Astrocyte of the spinal cord (primary cell): ENCODE data around the gene QKI.

Experiments used
- DNase-seq: peaks from one replicate; pipeline ENCODE4 v3.0.0; 2011; ENCODE audit warnings: low read depth, low spot score
- H3K4me3 ChIP-seq: 2 replicates; pipeline ENCODE4 v1.5.1; 2011; ENCODE audit warnings: low read depth, mild to moderate bottlenecking, low read length, moderate library complexity
- in situ Hi-C: cut with HindIII; loops from 2 replicates; pipeline ENCODE4 v1.10.0; 2017; ENCODE audit warnings: low sequenced_read_pairs
- TF ChIP-seq, protein P1 (sequence below): IDR thresholded peaks from 2 replicates; pipeline ENCODE4 v1.5.1; 2012; ENCODE audit warnings: low read depth, mild to moderate bottlenecking, low read length, inconsistent platforms

The QKI gene

DNA sequence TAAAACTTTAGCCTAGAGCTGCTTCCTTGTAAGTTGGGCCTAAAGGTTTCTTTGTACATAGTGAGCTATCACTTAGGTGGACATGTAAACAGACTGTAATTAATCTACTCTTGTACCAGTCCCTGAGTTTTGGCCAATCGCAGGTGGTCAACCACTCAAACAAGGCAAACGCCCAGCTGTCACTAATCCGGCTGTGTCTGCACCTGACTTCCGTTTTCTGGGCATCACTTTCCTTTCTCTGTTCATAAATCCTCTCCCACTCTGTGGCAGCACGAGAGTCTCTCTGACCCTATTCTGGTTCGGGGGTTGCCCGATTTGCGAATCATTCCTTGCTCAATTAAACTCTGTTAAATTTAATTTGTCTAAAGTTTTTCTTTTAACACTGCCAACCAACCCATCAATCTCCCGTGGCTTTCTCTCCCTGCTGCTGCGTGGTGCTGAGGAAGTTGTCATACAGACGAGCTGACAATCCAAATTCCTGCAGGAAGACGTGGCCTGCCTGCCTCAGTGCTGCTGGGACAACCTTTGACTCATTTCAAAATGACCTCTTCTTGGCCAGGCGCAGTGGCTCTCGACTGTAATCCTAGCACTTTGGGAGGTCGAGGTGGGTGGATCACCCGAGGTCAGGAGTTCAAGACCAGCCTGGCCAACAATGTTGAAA lies 206.3 kb downstream of the QKI start:
- no peak for DNase-seq
- H3K4me3 ChIP-seq: no peak overlapping the region
- in situ Hi-C loops: no loop called here
- TF ChIP-seq, protein P1, sequence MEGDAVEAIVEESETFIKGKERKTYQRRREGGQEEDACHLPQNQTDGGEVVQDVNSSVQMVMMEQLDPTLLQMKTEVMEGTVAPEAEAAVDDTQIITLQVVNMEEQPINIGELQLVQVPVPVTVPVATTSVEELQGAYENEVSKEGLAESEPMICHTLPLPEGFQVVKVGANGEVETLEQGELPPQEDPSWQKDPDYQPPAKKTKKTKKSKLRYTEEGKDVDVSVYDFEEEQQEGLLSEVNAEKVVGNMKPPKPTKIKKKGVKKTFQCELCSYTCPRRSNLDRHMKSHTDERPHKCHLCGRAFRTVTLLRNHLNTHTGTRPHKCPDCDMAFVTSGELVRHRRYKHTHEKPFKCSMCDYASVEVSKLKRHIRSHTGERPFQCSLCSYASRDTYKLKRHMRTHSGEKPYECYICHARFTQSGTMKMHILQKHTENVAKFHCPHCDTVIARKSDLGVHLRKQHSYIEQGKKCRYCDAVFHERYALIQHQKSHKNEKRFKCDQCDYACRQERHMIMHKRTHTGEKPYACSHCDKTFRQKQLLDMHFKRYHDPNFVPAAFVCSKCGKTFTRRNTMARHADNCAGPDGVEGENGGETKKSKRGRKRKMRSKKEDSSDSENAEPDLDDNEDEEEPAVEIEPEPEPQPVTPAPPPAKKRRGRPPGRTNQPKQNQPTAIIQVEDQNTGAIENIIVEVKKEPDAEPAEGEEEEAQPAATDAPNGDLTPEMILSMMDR: no peak

DNA sequence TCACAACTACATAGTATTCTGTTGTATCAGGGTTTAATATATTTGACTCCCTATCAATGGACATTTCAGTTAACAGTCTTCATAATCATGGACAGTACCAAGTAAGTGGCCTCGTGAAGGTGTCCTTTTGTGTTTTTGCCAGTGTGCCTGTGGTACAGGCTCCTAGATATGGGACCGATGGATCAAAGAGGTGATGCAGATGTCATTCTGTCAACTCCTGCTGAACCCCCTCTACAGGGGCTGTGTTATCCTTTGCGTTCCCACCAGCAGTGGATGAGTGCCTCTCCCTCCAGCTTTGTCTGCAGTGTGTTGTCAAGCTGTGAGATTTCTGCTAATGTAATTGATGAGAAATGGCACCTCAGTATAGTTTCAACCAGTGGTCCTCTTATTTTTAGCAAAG lies 210.7 kb downstream of the QKI start:
- TF ChIP-seq, protein P1: no peak
- in situ Hi-C loops: no loop called here
- no peak overlapping the region for H3K4me3 ChIP-seq
- DNase-seq: no peak

DNA sequence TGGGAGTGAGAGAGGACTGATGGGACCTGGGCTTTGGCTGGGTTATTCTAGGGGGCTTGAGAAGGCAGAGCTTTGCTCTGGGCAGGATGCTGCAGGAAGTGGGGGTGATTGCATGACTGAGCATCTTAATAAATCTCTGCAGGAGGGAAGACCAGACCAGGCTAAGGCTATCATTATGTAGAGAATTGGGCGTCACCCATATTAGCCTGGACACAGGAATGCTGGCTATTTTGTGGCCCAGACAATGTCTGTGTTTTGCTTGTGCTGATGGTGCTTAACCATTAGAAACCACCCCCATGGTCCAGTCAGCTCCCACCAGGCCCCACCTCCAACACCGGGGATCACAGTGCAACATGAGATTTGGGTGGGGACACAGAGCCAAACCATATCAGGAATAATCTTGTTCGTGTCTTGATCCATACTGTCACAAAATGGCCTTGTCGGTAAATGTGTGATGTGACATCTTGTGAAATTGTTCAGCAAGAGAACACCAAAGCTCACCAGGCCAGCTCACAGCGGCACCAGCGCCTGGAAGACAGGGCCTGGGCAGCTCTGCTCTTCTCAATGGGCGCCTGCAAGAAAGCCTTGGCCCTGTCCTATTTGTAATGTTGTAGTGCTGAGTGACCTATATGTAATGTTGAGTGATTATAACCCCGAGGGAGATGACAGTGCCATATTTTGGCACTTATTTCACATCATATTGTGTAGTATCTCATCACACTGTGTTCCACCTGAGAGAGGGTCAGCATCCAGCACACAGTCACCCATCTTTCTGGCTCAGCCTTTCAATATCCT lies 211.8 kb downstream of the QKI start:
- no peak for DNase-seq
- TF ChIP-seq, protein P1: no peak

DNA sequence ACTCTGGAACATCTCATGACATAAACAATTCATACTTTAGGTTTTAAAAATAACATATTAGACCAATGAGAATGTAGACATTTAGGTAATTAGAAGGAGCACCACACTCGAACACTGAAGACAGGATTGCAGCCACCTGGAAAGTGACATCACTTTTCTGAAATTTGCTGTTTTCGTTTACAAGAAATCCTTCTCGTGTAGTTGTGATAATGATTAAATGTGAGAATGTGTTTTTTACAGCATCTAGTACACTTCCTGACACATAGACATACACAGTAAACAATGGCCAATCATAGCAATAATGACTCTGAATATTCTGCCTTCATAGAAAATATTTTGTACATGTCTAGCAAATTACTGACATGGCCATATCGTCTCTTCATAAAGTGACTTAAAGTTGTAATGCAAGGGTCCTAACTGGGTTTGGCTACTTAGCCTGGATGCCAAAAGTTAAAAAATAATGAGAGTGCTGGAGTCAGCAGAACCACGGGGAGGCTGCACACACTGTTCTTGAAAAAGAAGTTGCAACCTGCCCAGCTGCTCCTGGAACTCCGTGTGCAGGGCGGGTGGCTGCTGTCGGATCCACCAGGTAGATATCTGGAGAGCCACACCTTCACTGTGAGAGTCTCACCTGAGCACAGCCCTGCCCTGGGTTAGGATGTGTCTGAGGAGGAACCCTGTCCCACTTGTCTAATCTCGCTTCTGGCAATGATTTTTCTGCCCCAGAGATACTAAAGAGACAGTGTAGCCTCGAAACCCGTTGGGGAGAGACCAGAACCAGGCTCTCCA lies 212.9 kb downstream of the QKI start:
- no peak for DNase-seq
- no peak overlapping the region for H3K4me3 ChIP-seq
- in situ Hi-C loops: no loop called here
- TF ChIP-seq, protein P1: no peak

More for the DNA sequence above, 211.8 kb downstream of the QKI start:
- no peak overlapping the region for H3K4me3 ChIP-seq
- in situ Hi-C loops: no loop called here
